K562 (cell line): ENCODE results near the gene HEATR3. TPM values are rescaled to one million over a fixed set of nuclear protein-coding genes. Genes with fewer than 3 reads are reported as not detected.

Experiments used
- CLOCK ChIP-seq: fragments of 250-450 bp; sonication (Bioruptor Pico); IDR thresholded peaks from 2 replicates; pipeline ENCODE4 v1.4.0; 2020; ENCODE audit warnings: mild to moderate bottlenecking, moderate library complexity, borderline replicate concordance
- GABPB1 ChIP-seq: sonication (generic); formaldehyde crosslinking; IDR thresholded peaks from 2 replicates; pipeline ENCODE4 v1.8.0; 2022; ENCODE audit warnings: mild to moderate bottlenecking, missing genetic modification reagents
- GATAD2A ChIP-seq: fragments of 450-650 bp; IDR thresholded peaks from 2 replicates; pipeline ENCODE4 v1.6.1; 2017
- L3MBTL2 ChIP-seq: fragments of 450-650 bp; IDR thresholded peaks from 2 replicates; pipeline ENCODE4 v1.6.1; 2016; ENCODE audit warnings: mild to moderate bottlenecking, moderate library complexity
- MTF1 ChIP-seq: fragments of 250-450 bp; sonication (Bioruptor Pico); IDR thresholded peaks from 2 replicates; pipeline ENCODE4 v1.9.0; 2021; ENCODE audit warnings: moderate library complexity, mild to moderate bottlenecking, inconsistent platforms, borderline replicate concordance
- NCOA4 ChIP-seq: fragments of 450-650 bp; IDR thresholded peaks from 2 replicates; pipeline ENCODE4 v1.6.1; 2018; ENCODE audit warnings: mild to moderate bottlenecking; ENCODE audit not compliant: partially characterized antibody
- REST ChIP-seq, 2 experiments: fragments of 450-650 bp; formaldehyde crosslinking in 1 of 2; IDR thresholded peaks; 2 replicates each; pipeline versions ENCODE4 v1.4.0 to v1.6.1; 2014 to 2020; ENCODE audit warnings: mild to moderate bottlenecking in 2 of 2, borderline replicate concordance in 1 of 2, low read depth in 1 of 2
- SMAD1 ChIP-seq: fragments of 150-350 bp; IDR thresholded peaks from 2 replicates; pipeline ENCODE4 v1.6.1; 2014; ENCODE audit warnings: low read length, low read depth; ENCODE audit not compliant: partially characterized antibody
- SMAD3 ChIP-seq: fragments of 450-650 bp; formaldehyde crosslinking; conservative IDR thresholded peaks from 2 replicates; pipeline ENCODE4 v1.4.0; 2020; ENCODE audit warnings: mild to moderate bottlenecking
- TBP ChIP-seq: optimal IDR thresholded peaks from 2 replicates; pipeline ENCODE3; 2011; ENCODE audit warnings: low read depth, low read length, improper control_type of control experiment
- ZNF583 ChIP-seq: fragments of 250-450 bp; sonication (Bioruptor Pico); IDR thresholded peaks from 2 replicates; pipeline ENCODE4 v1.4.0; 2020
- ZNF764 ChIP-seq: fragments of 250-450 bp; sonication (Bioruptor Pico); IDR thresholded peaks from 2 replicates; pipeline ENCODE4 v1.4.0; 2020; ENCODE audit warnings: low read depth, mild to moderate bottlenecking, moderate library complexity
- polyA plus RNA-seq, 8 experiments: library from polyadenylated mRNA; depleted of rRNA in 4 of 8; stranded (reverse) in 5 of 8; unstranded in 3 of 8; fragments of >200 nt; fragmentation: Nextera tagmentation in 2 of 8; fragmentation: Illumina TruSeq in 1 of 8; extraction: Ambion mirVana in 2 of 8; extraction: Trizol in 1 of 8; gene quantifications; 2 replicates each; pipeline versions ENCODE4 v1.2.1 to v1.2.3, GENCODE V29; 2011 to 2014; ENCODE audit warnings: inconsistent platforms in 1 of 8, missing spikeins in 1 of 8
- total RNA-seq, 7 experiments: library from RNA; depleted of rRNA in 6 of 7; stranded (reverse); fragments of >200 nt in 6 of 7; fragmentation: Illumina TruSeq in 2 of 7; extraction: Trizol in 2 of 7; gene quantifications; 2 replicates each; pipeline versions ENCODE4 v1.2.1 to v1.2.3, GENCODE V29; 2011 to 2021; ENCODE audit warnings: low replicate concordance in 1 of 7
- TF ChIP-seq, protein P1 (sequence below): fragments of 250-450 bp; sonication (Bioruptor Pico); IDR thresholded peaks from 2 replicates; pipeline ENCODE4 v1.5.0; 2021; ENCODE audit warnings: mild to moderate bottlenecking, moderate library complexity

The HEATR3 gene
- total and polyA plus RNA-seq, 9 of the 15 experiments (the other 6 are each of a cell fraction or from before 2014, with no cell fraction given), result 1.7 to 30.2 (median 18.8) TPM

DNA sequence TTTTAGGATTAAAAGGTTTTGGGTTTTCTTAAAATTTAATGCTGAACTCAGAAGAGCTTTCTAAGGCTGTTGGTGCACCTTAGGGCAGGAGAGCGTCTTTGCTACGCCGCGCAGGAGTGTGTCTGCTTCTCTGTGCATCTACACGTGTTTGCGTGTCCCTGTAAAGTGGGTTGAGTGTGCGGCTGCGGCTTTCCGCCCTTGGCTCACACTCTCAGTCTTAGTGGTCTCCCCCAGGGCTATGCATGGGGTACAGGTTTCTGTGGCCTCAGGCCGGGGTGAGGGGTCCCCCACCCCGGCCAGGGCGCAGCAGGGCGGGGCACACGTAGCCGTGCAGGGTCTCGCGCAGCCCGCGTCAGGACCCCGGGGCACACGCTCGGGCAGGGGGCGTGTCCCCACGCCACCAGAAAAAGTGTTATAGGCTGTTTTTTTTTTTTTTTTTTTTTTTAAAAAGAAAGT lies 86.6 kb downstream of the HEATR3 start (continued):
- no peak for TF ChIP-seq GABPB1 (CRISPR knock-in tag)
- TF ChIP-seq CLOCK (CRISPR knock-in tag), result no peak
- TF ChIP-seq SMAD3 (CRISPR knock-in tag), result no peak
- TF ChIP-seq MTF1 (CRISPR knock-in tag), result no peak
- no peak for TF ChIP-seq NCOA4
- peak; percentile 44 for TF ChIP-seq TBP
- no peak for TF ChIP-seq ZNF583 (CRISPR knock-in tag)
- TF ChIP-seq, protein P1, sequence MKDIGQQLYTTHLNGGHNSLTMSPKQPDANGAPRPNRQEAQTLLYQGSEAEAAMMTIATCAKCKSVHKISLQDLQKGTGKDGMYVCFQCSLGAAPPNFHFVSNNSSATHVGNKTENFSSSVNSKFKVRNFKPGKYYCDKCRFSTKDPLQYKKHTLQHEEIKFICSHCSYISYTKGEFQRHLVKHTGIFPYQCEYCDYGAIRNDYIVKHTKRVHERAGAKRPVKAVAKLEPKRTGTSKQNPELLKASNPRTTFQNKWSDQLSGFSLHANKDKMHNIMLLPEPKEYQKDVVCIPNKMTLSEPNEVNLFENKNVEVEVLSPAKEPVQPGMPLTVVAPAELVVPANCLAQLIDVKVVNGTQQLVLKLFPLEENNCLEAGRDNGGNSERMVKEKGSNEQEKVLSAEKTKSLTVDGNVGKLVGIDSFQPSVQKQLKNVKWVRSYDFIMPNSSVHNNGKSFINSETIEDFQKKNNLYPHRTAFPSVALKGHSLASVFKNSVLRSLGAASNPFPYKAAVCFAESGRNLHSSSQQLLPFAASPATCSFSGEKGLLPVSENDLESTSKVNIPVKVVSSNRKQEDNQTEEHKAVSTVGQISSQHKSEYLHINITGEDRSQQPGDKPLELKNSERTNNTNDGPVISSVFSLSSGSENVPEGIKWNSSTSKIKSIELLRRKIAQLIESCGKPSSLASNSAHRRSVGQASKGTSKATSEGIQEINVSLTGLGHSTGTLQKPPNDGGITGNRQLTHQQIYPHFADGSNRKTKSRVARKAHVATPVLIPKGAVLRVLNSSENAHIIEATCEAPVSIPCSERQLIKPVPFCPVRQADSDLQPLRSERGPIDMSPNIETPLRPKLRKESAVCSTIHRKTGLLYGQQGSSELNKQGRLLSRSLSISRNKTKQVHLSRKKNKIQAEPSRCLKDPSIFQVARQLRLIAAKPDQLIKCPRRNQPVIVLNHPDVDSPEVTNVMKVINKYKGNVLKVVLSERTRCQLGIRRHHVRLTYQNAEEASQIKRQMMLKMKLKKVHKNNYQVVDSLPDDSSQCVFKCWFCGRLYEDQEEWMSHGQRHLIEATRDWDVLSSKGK (CRISPR knock-in tag), result no peak
- peak; percentile 62 for TF ChIP-seq L3MBTL2
- no peak for TF ChIP-seq GATAD2A
- TF ChIP-seq REST (IDR thresholded peaks at IDR 0.05; ENCODE audit: borderline replicate concordance), result no peak
- TF ChIP-seq REST (CRISPR knock-in tag; IDR thresholded peaks at IDR 0.05; ENCODE audit: low read depth), result no peak
- TF ChIP-seq ZNF764 (CRISPR knock-in tag), result no peak
- no peak for TF ChIP-seq SMAD1
